Measurements from ENCODE around the gene NIPBL.
"Not testable (repeated sequence)": the region's sequence is repeated elsewhere in the genome, so short reads cannot be mapped to it uniquely, and the experiment has no call there.

Gene NIPBL

DNA sequence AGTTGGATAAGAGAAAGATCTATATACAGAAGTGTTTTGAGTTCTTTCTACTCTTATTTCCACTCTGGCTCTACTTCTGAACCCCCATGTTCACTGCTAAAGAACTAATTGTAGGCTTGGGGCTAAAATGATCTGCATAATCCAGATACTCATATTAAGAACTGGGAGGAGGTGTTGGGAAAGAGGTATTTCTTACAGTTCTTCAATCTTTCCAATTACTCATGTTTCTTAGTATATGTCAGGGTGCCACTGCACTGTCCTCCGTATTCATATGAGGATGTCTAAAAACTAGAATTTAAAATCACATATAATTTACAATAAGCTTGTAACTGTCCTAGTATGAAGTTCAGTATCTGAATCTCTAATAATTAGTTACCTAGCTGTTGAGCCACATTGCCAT lies 12.7 kb downstream of the NIPBL start:
- peaks cover 9% of the 10 kb centered on the region for H3K36me3 ChIP-seq
- H3K27ac ChIP-seq, result no peak overlapping the region
- H3K4me1 ChIP-seq (ENCODE audit: control insufficient read depth in 1 of 2, insufficient read depth in 1 of 2, low read depth in 1 of 2, low read length in 1 of 2), result peaks cover 0 to 17% of the 10 kb centered on the region in 2 experiments
- H3K27me3 ChIP-seq, result no peaks in the 10 kb centered on the region
- no peak overlapping the region for H3K4me3 ChIP-seq (ENCODE audit: low read depth in 1 of 2, low read length in 1 of 2)
- TF ChIP-seq, protein P1, sequence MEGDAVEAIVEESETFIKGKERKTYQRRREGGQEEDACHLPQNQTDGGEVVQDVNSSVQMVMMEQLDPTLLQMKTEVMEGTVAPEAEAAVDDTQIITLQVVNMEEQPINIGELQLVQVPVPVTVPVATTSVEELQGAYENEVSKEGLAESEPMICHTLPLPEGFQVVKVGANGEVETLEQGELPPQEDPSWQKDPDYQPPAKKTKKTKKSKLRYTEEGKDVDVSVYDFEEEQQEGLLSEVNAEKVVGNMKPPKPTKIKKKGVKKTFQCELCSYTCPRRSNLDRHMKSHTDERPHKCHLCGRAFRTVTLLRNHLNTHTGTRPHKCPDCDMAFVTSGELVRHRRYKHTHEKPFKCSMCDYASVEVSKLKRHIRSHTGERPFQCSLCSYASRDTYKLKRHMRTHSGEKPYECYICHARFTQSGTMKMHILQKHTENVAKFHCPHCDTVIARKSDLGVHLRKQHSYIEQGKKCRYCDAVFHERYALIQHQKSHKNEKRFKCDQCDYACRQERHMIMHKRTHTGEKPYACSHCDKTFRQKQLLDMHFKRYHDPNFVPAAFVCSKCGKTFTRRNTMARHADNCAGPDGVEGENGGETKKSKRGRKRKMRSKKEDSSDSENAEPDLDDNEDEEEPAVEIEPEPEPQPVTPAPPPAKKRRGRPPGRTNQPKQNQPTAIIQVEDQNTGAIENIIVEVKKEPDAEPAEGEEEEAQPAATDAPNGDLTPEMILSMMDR (IDR thresholded peaks at IDR 0.05), result no peak
- H3K9me3 ChIP-seq, result no peaks in the 10 kb centered on the region

DNA sequence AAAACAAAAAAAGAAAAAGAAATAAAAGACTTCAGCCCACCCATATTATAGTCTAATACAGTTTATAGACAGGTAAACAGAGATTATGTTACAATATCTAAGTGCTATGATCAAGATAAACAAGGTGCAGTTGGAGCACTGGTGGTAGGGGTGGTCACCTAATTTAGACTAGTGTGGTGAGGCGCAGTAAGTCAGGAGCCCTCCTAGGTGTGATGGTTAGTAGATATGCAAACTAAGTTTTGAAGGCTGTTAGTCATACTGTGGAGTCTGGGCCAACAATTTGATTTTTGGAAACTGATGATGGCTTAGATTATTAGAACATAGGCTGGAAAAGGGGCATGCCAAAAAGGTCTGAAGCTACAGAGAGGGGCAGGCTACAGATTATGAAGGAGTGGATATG lies 14.7 kb downstream of the NIPBL start:
- peaks cover under 1% of the 10 kb centered on the region for H3K36me3 ChIP-seq
- no peak overlapping the region for H3K4me3 ChIP-seq (ENCODE audit: low read depth in 1 of 2, low read length in 1 of 2)
- H3K27ac ChIP-seq, result no peak overlapping the region
- TF ChIP-seq, protein P1 (IDR thresholded peaks at IDR 0.05), result no peak
- H3K27me3 ChIP-seq, result no peaks in the 10 kb centered on the region
- H3K4me1 ChIP-seq (ENCODE audit: control insufficient read depth in 1 of 2, insufficient read depth in 1 of 2, low read depth in 1 of 2, low read length in 1 of 2), result peaks cover 14 to 27% of the 10 kb centered on the region in 2 experiments
- no peaks in the 10 kb centered on the region for H3K9me3 ChIP-seq

DNA sequence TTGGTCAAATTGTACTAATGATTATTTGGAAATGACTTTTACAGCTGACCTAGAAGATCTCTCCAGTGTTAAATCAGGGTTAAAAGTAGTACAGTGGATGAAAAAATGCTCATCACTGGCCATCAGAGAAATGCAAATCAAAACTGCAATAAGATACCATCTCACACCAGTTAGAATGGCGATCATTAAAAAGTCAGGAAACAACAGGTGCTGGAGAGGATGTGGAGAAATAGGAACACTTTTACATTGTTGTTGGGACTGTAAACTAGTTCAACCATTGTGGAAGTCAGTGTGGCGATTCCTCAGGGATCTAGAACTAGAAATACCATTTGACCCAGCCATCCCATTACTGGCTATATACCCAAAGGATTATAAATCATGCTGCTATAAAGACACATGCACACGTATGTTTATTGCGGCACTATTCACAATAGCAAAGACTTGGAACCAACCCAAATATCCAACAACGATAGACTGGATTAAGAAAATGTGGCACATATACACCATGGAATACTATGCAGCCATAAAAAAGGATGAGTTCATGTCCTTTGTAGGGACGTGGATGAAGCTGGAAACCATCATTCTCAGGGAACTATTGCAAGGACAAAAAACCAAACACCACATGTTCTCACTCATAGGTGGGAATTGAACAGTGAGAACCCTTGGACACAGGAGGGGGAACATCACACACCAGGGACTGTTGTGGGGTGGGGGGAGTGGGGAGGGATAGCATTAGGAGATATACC lies 15.7 kb downstream of the NIPBL start:
- not testable (repeated sequence) for H3K4me3 ChIP-seq (ENCODE audit: low read depth in 1 of 2, low read length in 1 of 2); H3K9me3 ChIP-seq; H3K36me3 ChIP-seq; H3K27me3 ChIP-seq; H3K27ac ChIP-seq
- peaks cover 14 to 34% of the 10 kb centered on the region in 2 experiments for H3K4me1 ChIP-seq (ENCODE audit: control insufficient read depth in 1 of 2, insufficient read depth in 1 of 2, low read depth in 1 of 2, low read length in 1 of 2)

DNA sequence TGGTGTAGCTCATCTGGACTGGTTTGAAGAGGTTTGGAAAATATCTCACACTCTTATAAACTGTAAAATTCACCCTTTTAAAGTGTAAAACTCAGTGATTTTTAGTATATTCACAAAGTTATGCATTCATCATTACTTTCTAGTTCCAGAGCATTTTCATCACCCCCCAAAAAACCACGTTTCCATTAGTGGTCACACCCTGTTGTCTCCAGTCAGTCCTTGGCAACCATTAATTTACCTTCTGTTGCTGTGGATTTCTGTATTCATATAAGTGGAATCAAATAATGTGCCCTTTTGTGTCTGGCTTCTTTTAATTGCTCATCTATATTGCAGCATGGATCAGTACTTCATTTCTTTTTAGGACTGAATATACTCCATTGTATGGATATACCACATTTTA lies 18.4 kb downstream of the NIPBL start:
- H3K36me3 ChIP-seq, result no peaks in the 10 kb centered on the region
- no peaks in the 10 kb centered on the region for H3K27me3 ChIP-seq
- no peak overlapping the region for H3K4me3 ChIP-seq (ENCODE audit: low read depth in 1 of 2, low read length in 1 of 2)
- no peaks in the 10 kb centered on the region for H3K9me3 ChIP-seq
- peak overlapping the region; percentile 47 for H3K27ac ChIP-seq
- TF ChIP-seq, protein P1 (IDR thresholded peaks at IDR 0.05), result no peak
- peaks cover 24 to 45% of the 10 kb centered on the region in 2 experiments for H3K4me1 ChIP-seq (ENCODE audit: control insufficient read depth in 1 of 2, insufficient read depth in 1 of 2, low read depth in 1 of 2, low read length in 1 of 2)

DNA sequence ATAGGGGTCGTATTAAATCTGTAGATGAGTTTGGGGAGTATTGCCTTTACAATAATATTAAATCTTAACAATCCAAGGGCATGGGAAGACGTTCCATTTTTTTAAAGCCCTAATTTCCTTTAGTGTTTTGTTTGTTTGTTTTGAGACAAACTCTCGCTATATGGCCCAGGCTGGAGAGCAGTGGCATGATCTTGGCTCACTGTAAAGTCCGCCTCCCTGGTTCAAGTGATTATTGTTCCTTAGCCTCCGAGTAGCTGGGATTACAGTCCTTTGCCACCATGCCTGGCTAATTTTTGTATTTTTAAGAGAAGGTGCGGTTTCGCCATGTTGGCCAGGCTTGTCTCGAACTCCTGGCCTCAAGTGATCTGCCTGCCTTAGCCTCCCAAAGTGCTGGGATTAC lies 19.9 kb downstream of the NIPBL start:
- TF ChIP-seq, protein P1 (IDR thresholded peaks at IDR 0.05), result no peak
- no peaks in the 10 kb centered on the region for H3K36me3 ChIP-seq
- no peak overlapping the region for H3K4me3 ChIP-seq (ENCODE audit: low read depth in 1 of 2, low read length in 1 of 2)
- H3K27me3 ChIP-seq, result no peaks in the 10 kb centered on the region
- peak overlapping the region; percentile 47 for H3K27ac ChIP-seq
- H3K9me3 ChIP-seq, result no peaks in the 10 kb centered on the region
- H3K4me1 ChIP-seq (ENCODE audit: control insufficient read depth in 1 of 2, insufficient read depth in 1 of 2, low read depth in 1 of 2, low read length in 1 of 2), result peaks cover 34 to 55% of the 10 kb centered on the region in 2 experiments

DNA sequence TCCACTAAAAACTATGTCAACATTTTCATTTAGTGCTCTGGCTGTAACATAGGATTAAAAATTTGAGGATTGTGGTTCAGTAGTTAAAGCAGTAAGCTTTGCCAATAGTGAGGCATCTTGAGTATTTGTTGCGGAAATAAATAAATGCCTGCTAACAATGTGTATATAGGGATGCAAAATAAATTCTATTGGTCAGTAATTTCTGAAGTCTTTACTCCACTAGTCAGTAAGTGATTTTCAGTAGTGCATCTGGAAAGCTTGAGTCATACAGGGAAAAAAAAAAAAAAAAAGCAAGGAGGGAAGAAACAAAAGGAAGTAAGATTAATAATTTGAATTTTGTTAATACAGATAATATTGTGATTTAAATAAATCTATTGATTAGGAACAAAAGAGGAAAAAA lies 21.0 kb downstream of the NIPBL start:
- H3K36me3 ChIP-seq, result no peaks in the 10 kb centered on the region
- TF ChIP-seq, protein P1 (IDR thresholded peaks at IDR 0.05), result no peak
- H3K4me3 ChIP-seq (ENCODE audit: low read depth in 1 of 2, low read length in 1 of 2), result no peak overlapping the region
- peaks cover 34 to 55% of the 10 kb centered on the region in 2 experiments for H3K4me1 ChIP-seq (ENCODE audit: control insufficient read depth in 1 of 2, insufficient read depth in 1 of 2, low read depth in 1 of 2, low read length in 1 of 2)
- H3K9me3 ChIP-seq, result no peaks in the 10 kb centered on the region
- no peaks in the 10 kb centered on the region for H3K27me3 ChIP-seq
- no peak overlapping the region for H3K27ac ChIP-seq
